ENCODE data around the gene HERC6. TPM values are rescaled to one million over a fixed set of nuclear protein-coding genes. Genes with fewer than 3 reads are reported as not detected.

HERC6 gene
- total RNA-seq, 1 donor from 2014 or later = 32.7 TPM

DNA sequence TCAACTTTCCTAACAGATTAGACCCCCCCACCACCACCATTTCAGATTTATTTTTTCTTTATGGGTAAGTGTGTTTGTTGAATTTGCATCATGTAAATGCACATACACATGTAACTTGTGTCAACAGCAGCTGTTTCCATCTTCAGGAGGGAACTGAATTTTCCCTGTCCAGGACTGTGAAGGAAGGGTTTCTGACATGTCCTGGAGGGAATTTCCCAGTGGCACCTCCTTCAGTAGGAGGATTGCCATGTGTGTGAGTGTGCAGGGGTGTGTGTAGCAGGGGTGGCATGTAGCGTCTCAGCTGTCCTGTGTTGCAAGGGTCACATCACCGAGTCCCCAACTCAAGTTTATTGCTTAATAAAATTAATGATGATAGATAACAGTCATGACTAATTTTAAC, 19.7 kb downstream of the HERC6 start:
- H3K27me3 ChIP-seq = no peaks in the 10 kb centered on the region
- no peak overlapping the region for H3K27ac ChIP-seq
- H3K36me3 ChIP-seq = peaks cover 9 to 20% of the 10 kb centered on the region in 2 donors
- no peaks in the 10 kb centered on the region for H3K4me1 ChIP-seq
- no peaks in the 10 kb centered on the region for H3K9me3 ChIP-seq
- no peak for TF ChIP-seq CTCF (IDR thresholded peaks at IDR 0.05)
- H3K4me3 ChIP-seq = no peak overlapping the region
- DNase-seq (ENCODE audit: low spot score in 2 of 2) = no peak
- intact Hi-C loops (cut with DNase I) = no loop called here

DNA sequence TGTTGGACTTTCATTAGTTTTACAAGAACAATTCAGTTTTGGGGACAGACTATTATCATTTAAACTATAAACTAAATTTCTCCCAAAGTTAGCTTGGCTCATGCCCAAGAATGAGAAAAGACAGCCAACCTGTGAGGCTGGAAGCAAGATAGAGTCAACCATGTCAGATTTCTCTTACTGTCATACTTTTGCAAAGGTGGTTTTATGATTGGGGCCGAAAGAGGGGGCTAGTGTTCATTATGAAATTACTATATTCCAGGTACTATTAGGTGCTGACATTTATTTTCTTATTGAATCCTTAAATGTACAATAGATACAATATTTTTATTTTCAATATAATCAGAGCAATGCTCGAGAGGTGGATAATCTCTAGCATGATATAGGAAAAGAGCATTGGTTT, 30.6 kb downstream of the HERC6 start:
- Histone ChIP-seq H3K27ac (no peak overlapping the region), H3K4me1 (no peaks in the 10 kb centered on the region), H3K4me3 (no peak overlapping the region), H3K27me3 (no peaks in the 10 kb centered on the region), H3K36me3 (peaks cover 0 to 5% of the 10 kb centered on the region in 2 donors), H3K9me3 (no peaks in the 10 kb centered on the region)
- TF ChIP-seq CTCF (IDR thresholded peaks at IDR 0.05) = no peak
- DNase-seq (ENCODE audit: low spot score in 2 of 2) = no peak
- intact Hi-C loops (cut with DNase I) = no loop called here

DNA sequence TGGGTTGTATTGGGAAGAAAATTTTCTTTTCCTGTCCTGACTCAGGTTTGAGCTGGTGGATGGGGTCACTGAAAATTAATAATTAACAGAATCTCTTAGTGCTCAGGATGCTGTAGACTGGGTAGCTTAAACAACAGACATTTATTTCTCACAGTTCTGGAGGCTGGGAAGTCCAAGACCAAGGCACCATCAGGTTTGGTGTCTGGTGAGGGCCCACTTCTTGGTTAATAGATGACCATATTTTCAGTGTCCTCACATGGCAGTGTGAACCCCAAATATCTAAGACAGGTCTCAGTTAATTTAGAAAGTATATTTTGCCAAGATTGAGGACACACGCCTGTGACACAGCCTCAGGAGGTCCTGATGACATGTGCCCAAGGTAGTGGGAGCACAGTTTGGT, 31.1 kb downstream of the HERC6 start:
- intact Hi-C loops (cut with DNase I) = no loop called here
- no peak for TF ChIP-seq CTCF (IDR thresholded peaks at IDR 0.05)
- H3K4me3 ChIP-seq = no peak overlapping the region
- H3K27me3 ChIP-seq = no peaks in the 10 kb centered on the region
- no peaks in the 10 kb centered on the region for H3K9me3 ChIP-seq
- H3K27ac ChIP-seq = no peak overlapping the region
- H3K4me1 ChIP-seq = no peaks in the 10 kb centered on the region
- peaks cover 0 to 5% of the 10 kb centered on the region in 2 donors for H3K36me3 ChIP-seq
- DNase-seq (ENCODE audit: low spot score in 2 of 2) = no peak

DNA sequence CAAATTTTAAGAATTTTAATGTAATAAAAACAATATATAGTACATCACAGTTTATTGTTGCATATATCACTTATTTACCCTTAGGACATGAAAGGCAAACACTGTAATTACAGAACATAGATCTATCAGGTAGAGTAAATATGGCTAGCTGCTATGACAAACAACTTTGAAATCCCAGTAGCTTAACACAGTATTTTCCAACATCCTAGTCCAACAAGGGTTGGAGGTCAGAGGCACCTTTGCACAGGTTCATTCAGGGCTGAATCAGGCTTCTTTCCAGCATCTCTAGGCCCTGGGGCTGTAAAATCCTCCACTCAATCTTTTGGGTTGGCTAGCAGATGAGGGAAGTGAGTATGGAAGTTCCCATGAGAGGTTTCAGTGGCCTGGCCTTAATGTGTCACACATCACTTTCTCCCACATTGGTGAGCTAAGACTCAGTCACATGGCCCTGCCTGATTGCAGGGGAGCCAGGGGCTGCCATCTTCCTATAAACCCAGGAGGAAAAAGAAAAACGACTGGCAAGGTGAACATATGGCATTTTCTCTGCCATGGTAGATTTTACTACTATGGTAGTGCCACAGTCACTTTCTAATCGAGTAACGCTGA, 32.9 kb downstream of the HERC6 start:
- intact Hi-C loops (cut with DNase I) = no loop called here
- no peaks in the 10 kb centered on the region for H3K4me1 ChIP-seq
- no peak for DNase-seq (ENCODE audit: low spot score in 2 of 2)
- H3K4me3 ChIP-seq = no peak overlapping the region
- no peaks in the 10 kb centered on the region for H3K27me3 ChIP-seq
- no peak overlapping the region for H3K27ac ChIP-seq
- TF ChIP-seq CTCF (IDR thresholded peaks at IDR 0.05) = no peak
- H3K9me3 ChIP-seq = no peaks in the 10 kb centered on the region
- peaks cover 0 to 3% of the 10 kb centered on the region in 2 donors for H3K36me3 ChIP-seq

DNA sequence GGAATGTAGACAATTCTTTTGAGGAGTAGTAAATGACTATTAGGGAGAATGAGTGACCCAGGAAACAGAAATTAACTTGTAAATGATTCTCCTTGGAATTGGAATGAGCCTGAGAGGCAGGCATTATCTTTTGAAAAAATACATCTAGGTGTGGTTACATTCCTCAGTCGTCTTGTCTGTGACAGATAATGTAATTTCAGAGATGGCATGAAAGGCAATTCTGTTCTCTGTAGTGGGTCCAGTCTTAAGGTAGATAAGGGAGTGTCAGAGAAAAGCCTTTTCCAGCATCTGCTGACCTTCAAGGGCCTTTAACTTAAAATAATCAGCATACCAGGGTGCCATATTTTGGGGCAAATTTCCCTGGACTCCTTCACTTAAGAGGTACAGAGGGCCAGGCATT, 35.1 kb downstream of the HERC6 start:
- peaks cover 0 to 3% of the 10 kb centered on the region in 2 donors for H3K36me3 ChIP-seq
- H3K4me1 ChIP-seq = no peaks in the 10 kb centered on the region
- H3K9me3 ChIP-seq = no peaks in the 10 kb centered on the region
- no peak for TF ChIP-seq CTCF (IDR thresholded peaks at IDR 0.05)
- H3K27me3 ChIP-seq = no peaks in the 10 kb centered on the region
- intact Hi-C loops (cut with DNase I) = no loop called here
- no peak overlapping the region for H3K27ac ChIP-seq
- H3K4me3 ChIP-seq = no peak overlapping the region
- no peak for DNase-seq (ENCODE audit: low spot score in 2 of 2)

DNA sequence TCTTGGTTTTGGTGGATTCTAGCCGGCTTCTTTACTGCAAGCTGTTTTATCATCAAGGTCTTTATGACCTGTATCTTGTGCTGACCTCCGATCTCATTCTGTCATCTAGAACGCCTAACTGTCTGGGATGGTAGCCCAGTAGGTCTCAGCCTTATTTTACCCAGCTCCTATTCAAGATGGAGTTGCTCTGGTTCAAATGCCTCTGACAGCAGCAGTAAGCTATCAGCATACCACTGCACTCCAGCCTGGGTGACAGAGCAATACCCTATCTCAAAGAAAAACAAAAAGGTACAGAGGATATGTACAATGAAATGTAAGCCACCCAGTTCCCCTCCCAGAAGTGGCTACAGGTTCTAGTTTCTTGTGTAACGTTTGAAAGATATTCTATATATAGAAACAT, 36.1 kb downstream of the HERC6 start:
- Histone ChIP-seq H3K27me3 (no peaks in the 10 kb centered on the region), H3K36me3 (peaks cover 0 to 3% of the 10 kb centered on the region in 2 donors), H3K9me3 (no peaks in the 10 kb centered on the region), H3K27ac (no peak overlapping the region), H3K4me1 (no peaks in the 10 kb centered on the region), H3K4me3 (no peak overlapping the region)
- no peak for TF ChIP-seq CTCF (IDR thresholded peaks at IDR 0.05)
- no peak for DNase-seq (ENCODE audit: low spot score in 2 of 2)
- intact Hi-C loops (cut with DNase I) = no loop called here
